ENCODE measurements around the gene ADPRS.

The ADPRS gene

DNA sequence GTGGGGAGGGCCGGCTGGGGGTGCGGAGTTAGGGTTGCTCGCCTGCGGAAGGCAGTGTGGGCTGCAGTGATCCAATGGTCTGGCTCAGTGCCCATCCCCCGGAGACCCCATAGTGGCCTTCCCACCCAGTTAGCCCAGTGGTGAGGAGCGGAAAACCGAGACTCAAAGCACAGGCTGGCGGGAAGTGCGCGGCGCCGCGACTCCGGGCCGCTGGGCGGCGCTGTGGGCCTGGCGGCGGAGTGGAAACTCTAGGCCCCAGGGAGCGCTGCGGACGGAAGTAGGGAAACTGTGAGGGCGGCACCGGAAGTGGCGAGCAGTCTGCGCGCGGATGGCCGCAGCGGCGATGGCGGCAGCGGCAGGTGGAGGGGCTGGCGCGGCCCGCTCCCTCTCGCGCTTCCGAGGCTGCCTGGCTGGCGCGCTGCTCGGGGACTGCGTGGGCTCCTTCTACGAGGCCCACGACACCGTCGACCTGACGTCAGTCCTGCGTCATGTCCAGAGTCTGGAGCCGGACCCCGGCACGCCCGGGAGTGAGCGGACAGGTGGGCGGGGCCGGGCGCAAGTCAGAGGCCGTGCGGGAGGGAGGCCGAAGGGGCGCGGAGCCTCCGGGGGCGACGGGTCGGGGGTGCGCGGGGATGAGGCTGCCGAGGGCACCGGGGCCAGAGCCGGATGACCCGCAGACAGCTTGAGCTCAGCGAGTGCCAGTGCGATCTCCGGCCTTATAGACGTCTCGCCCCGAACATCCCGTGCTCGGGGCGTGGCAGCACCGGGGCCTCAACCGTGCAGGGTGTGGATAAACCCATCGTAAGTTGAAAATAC lies at the start of gene ADPRS:
Gene ADPRS (plus strand): TSS at position 316 of the 816 bp plus-strand sequence. CDS start 13 bp downstream, at position 329.
- no peaks in the 10 kb centered on the region for H3K27me3 ChIP-seq (ENCODE audit: control insufficient read depth, insufficient read depth, low read length)
- H3K4me1 ChIP-seq (ENCODE audit: control insufficient read depth, insufficient read depth, low read length): no peaks in the 10 kb centered on the region
- peak within 1 kb of the TSS; percentile 86 for H3K4me3 ChIP-seq (ENCODE audit: low read length)
- H3K36me3 ChIP-seq (ENCODE audit: control insufficient read depth, insufficient read depth, low read length): peaks cover 18% of the 10 kb centered on the region
- peak within 1 kb of the TSS; percentile 85 for H3K27ac ChIP-seq (ENCODE audit: low read depth, low read length)
- H3K9ac ChIP-seq (ENCODE audit: low read length): peak within 1 kb of the TSS; percentile 64

DNA sequence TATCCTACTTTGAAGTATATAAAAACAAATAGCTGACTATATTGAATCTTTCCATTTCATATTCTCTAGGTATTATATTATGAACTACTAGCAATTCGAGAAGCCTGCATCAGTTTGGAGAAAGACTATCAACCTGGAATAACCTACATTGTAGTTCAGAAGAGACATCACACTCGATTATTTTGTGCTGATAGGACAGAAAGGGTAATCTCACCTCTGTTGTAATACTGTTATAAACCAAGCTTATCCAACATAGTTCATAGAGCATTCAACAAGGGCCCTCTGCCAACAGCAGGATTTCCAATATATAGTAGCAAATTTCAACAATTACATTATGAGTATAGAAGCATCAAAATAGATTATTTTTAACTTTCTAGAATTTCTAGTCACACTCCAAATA lies 48.5 kb upstream of the ADPRS start:
- H3K27me3 ChIP-seq (ENCODE audit: control insufficient read depth, insufficient read depth, low read length): no peaks in the 10 kb centered on the region
- H3K36me3 ChIP-seq (ENCODE audit: control insufficient read depth, insufficient read depth, low read length): peaks cover 16% of the 10 kb centered on the region
- H3K9ac ChIP-seq (ENCODE audit: low read length): no peak overlapping the region
- H3K4me1 ChIP-seq (ENCODE audit: control insufficient read depth, insufficient read depth, low read length): no peaks in the 10 kb centered on the region
- no peak overlapping the region for H3K4me3 ChIP-seq (ENCODE audit: low read length)
- H3K27ac ChIP-seq (ENCODE audit: low read depth, low read length): no peak overlapping the region

DNA sequence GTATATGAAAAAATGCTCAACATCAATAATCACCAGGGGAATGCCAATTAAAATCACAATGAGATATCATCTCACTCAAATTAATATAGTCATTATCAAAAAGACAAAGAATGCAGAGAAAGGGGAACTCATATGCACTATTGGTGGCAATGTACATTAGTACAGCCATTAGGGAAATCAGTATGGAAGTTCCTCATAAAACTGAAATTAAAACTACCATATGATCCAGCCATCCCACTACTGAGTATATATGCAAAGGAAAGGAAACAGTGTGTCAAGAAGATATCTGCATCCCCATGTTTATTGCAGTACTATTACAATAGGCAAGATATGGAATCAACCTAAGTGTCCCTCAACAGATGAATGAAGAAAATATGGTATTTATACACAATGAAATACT lies 36.9 kb upstream of the ADPRS start:
- H3K27ac ChIP-seq (ENCODE audit: low read depth, low read length): no peak overlapping the region
- H3K27me3 ChIP-seq (ENCODE audit: control insufficient read depth, insufficient read depth, low read length): no peaks in the 10 kb centered on the region
- no peak overlapping the region for H3K4me3 ChIP-seq (ENCODE audit: low read length)
- H3K36me3 ChIP-seq (ENCODE audit: control insufficient read depth, insufficient read depth, low read length): peaks cover 2% of the 10 kb centered on the region
- H3K4me1 ChIP-seq (ENCODE audit: control insufficient read depth, insufficient read depth, low read length): no peaks in the 10 kb centered on the region
- no peak overlapping the region for H3K9ac ChIP-seq (ENCODE audit: low read length)

- Histone ChIP-seq H3K4me3 (ENCODE audit: low read length) (no peak overlapping the region), H3K27me3 (ENCODE audit: control insufficient read depth, insufficient read depth, low read length) (no peaks in the 10 kb centered on the region), H3K36me3 (ENCODE audit: control insufficient read depth, insufficient read depth, low read length) (peaks cover 2% of the 10 kb centered on the region), H3K4me1 (ENCODE audit: control insufficient read depth, insufficient read depth, low read length) (no peaks in the 10 kb centered on the region), H3K9ac (ENCODE audit: low read length) (no peak overlapping the region), H3K27ac (ENCODE audit: low read depth, low read length) (no peak overlapping the region)
Measured at GRCh38 chr1:36053978-36054377, 34.7 kb upstream of the ADPRS start.

DNA sequence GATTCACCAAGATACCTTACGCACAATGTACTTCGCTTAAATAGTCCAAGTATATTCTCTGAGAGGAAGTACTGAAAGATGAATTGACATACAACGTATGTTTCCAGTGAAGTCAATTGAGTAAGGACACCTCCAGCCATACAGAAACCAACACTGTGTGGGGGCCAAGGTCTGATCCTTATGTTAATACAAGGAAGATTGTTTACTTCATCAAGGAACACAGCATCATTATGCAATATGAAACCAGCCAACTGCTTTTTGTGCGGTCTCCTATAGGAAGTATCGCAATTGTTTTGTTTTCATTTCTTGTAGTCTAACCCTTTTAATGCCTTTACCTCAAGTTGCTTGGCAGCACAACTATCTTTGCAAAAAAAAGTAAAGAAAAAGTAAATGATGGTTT lies 33.0 kb upstream of the ADPRS start:
- Histone ChIP-seq H3K4me1 (ENCODE audit: control insufficient read depth, insufficient read depth, low read length) (no peaks in the 10 kb centered on the region), H3K27me3 (ENCODE audit: control insufficient read depth, insufficient read depth, low read length) (no peaks in the 10 kb centered on the region), H3K36me3 (ENCODE audit: control insufficient read depth, insufficient read depth, low read length) (peaks cover 2% of the 10 kb centered on the region), H3K4me3 (ENCODE audit: low read length) (no peak overlapping the region), H3K9ac (ENCODE audit: low read length) (no peak overlapping the region), H3K27ac (ENCODE audit: low read depth, low read length) (no peak overlapping the region)

DNA sequence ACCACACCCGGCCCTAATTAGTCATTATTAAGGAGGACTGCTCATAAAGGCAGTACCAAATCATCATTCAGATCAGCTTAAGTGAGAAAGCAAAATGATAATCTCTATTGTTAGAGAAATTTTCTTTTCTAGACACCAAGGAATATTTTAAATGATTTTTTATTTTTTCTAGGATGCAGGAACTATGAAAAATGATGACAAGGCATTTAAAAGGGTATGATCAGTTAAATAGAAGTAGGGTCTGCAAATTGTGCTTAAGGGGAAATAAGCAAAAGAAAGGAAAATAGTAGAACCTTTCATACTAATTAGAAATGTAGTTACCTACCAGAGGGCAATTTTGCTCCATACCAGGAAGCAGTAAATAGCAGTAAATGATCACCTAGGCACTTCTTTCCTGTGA lies 26.4 kb upstream of the ADPRS start:
- no peaks in the 10 kb centered on the region for H3K36me3 ChIP-seq (ENCODE audit: control insufficient read depth, insufficient read depth, low read length)
- H3K4me1 ChIP-seq (ENCODE audit: control insufficient read depth, insufficient read depth, low read length): no peaks in the 10 kb centered on the region
- H3K27me3 ChIP-seq (ENCODE audit: control insufficient read depth, insufficient read depth, low read length): no peaks in the 10 kb centered on the region
- H3K27ac ChIP-seq (ENCODE audit: low read depth, low read length): no peak overlapping the region
- H3K9ac ChIP-seq (ENCODE audit: low read length): no peak overlapping the region
- no peak overlapping the region for H3K4me3 ChIP-seq (ENCODE audit: low read length)

- no peak overlapping the region for H3K27ac ChIP-seq (ENCODE audit: low read depth, low read length)
- H3K9ac ChIP-seq (ENCODE audit: low read length): no peak overlapping the region
Measured at GRCh38 chr1:36067871-36068270, 20.8 kb upstream of the ADPRS start.

GRCh38 chr1:36068866-36069265 lies 19.8 kb upstream of the ADPRS start:
- Histone ChIP-seq H3K27ac (ENCODE audit: low read depth, low read length) (no peak overlapping the region), H3K4me1 (ENCODE audit: control insufficient read depth, insufficient read depth, low read length) (no peaks in the 10 kb centered on the region), H3K9ac (ENCODE audit: low read length) (no peak overlapping the region), H3K27me3 (ENCODE audit: control insufficient read depth, insufficient read depth, low read length) (no peaks in the 10 kb centered on the region), H3K36me3 (ENCODE audit: control insufficient read depth, insufficient read depth, low read length) (no peaks in the 10 kb centered on the region), H3K4me3 (ENCODE audit: low read length) (no peak overlapping the region)

More at GRCh38 chr1:36067871-36068270, 20.8 kb upstream of the ADPRS start:
- Histone ChIP-seq H3K4me1 (ENCODE audit: control insufficient read depth, insufficient read depth, low read length) (no peaks in the 10 kb centered on the region), H3K36me3 (ENCODE audit: control insufficient read depth, insufficient read depth, low read length) (no peaks in the 10 kb centered on the region), H3K27me3 (ENCODE audit: control insufficient read depth, insufficient read depth, low read length) (no peaks in the 10 kb centered on the region), H3K4me3 (ENCODE audit: low read length) (no peak overlapping the region)

DNA sequence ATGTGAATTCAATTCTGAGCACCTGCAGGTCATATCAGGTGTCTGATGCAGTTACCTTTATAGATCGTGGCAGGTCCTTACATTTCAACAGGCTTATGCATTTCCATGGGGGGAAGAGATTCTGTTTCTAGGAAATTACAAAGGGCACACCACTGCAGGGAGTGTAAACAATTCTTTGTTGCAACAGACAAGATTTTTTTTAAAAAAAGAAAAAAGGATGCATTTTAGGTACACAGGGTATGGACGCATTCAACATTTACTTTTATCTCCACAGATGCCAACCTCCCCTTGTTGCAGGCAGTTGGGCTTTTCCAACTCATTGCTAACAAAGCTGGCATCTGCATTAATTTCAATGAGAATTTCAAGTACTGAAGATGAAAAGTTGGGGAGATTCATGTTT lies 18.3 kb upstream of the ADPRS start:
- H3K27ac ChIP-seq (ENCODE audit: low read depth, low read length): no peak overlapping the region
- H3K9ac ChIP-seq (ENCODE audit: low read length): no peak overlapping the region
- H3K4me1 ChIP-seq (ENCODE audit: control insufficient read depth, insufficient read depth, low read length): no peaks in the 10 kb centered on the region
- H3K27me3 ChIP-seq (ENCODE audit: control insufficient read depth, insufficient read depth, low read length): no peaks in the 10 kb centered on the region
- no peaks in the 10 kb centered on the region for H3K36me3 ChIP-seq (ENCODE audit: control insufficient read depth, insufficient read depth, low read length)
- no peak overlapping the region for H3K4me3 ChIP-seq (ENCODE audit: low read length)

GRCh38 chr1:36076979-36077573 lies 11.6 kb upstream of the ADPRS start:
- H3K27me3 ChIP-seq (ENCODE audit: control insufficient read depth, insufficient read depth, low read length): peaks cover 2% of the 10 kb centered on the region
- H3K4me1 ChIP-seq (ENCODE audit: control insufficient read depth, insufficient read depth, low read length): no peaks in the 10 kb centered on the region
- H3K27ac ChIP-seq (ENCODE audit: low read depth, low read length): no peak overlapping the region
- no peak overlapping the region for H3K4me3 ChIP-seq (ENCODE audit: low read length)
- H3K36me3 ChIP-seq (ENCODE audit: control insufficient read depth, insufficient read depth, low read length): no peaks in the 10 kb centered on the region
- H3K9ac ChIP-seq (ENCODE audit: low read length): no peak overlapping the region

DNA sequence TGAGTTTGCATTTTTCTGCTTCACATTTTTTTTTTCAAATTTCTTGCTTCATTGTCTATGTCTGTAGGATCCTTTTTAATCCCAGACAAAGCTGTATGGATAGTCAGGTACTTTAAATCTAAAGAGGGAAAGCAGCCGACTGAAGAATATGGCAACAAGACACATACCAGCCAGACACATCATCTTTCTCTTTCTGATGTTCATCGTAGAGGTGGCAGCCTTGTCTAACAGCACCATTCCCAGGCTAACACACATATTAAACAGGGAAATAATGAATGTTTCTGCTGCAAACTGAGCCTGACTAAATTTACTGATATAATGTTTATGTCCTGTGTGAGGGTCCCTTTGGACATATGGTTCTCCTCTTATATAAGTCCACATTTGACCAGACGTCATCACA lies 8.5 kb upstream of the ADPRS start:
- Histone ChIP-seq H3K36me3 (ENCODE audit: control insufficient read depth, insufficient read depth, low read length) (no peaks in the 10 kb centered on the region), H3K4me1 (ENCODE audit: control insufficient read depth, insufficient read depth, low read length) (no peaks in the 10 kb centered on the region), H3K27me3 (ENCODE audit: control insufficient read depth, insufficient read depth, low read length) (peaks cover 2% of the 10 kb centered on the region), H3K27ac (ENCODE audit: low read depth, low read length) (no peak overlapping the region), H3K4me3 (ENCODE audit: low read length) (no peak overlapping the region), H3K9ac (ENCODE audit: low read length) (no peak overlapping the region)

DNA sequence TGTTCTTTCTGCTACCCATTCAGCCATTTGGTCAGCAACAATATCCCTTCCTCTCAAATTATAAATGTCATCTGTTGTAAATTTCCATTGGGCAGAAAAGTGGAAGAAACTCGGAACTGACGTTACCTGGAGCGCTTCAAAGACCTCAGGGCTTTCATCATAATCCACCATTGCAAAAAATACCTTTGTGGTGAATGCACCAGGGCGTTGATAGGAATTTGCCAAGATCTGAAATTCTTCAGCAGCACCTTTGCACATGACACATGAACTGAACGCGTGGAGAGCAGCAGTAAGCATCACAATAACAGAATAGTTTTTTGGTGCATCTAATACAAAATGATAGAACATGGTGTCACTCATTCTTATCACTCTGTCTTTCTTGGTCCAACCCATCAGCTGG lies 7.9 kb upstream of the ADPRS start:
- H3K27me3 ChIP-seq (ENCODE audit: control insufficient read depth, insufficient read depth, low read length): peaks cover 2% of the 10 kb centered on the region
- H3K36me3 ChIP-seq (ENCODE audit: control insufficient read depth, insufficient read depth, low read length): no peaks in the 10 kb centered on the region
- H3K27ac ChIP-seq (ENCODE audit: low read depth, low read length): no peak overlapping the region
- no peaks in the 10 kb centered on the region for H3K4me1 ChIP-seq (ENCODE audit: control insufficient read depth, insufficient read depth, low read length)
- no peak overlapping the region for H3K4me3 ChIP-seq (ENCODE audit: low read length)
- H3K9ac ChIP-seq (ENCODE audit: low read length): no peak overlapping the region
